Omental fat pad (tissue), 4 donors: ENCODE results near the gene BTBD16. TPM values are rescaled to one million over a fixed set of nuclear protein-coding genes. Genes with fewer than 3 reads are reported as not detected.

Experiments
- ATAC-seq: fragments of 150-250 bp; one replicate; pipeline ENCODE4 v1.9.1; 2016; ENCODE audit warnings: mild to moderate bottlenecking, moderate library complexity; ENCODE audit not compliant: low FRiP score
- DNase-seq: peaks from one replicate; pipeline ENCODE4 v3.0.0-alpha.2; 2019; ENCODE audit warnings: low spot score
- total RNA-seq, 4 donors: library from RNA; depleted of rRNA; stranded (reverse); fragments of >200 nt; gene quantifications; one replicate each; pipeline ENCODE4 v1.1.0, GENCODE V29; 2016
- TF ChIP-seq, protein P1 (sequence below), 3 donors: fragments of 450-650 bp; IDR thresholded peaks; one replicate each; pipeline ENCODE4 v1.5.1; 2016 to 2017; ENCODE audit warnings: antibody characterized with exemption in 3 of 3, mild to moderate bottlenecking in 3 of 3, moderate library complexity in 2 of 3

BTBD16 gene
- total RNA-seq, 4 donors from 2014 or later = 0.37 TPM; not detected in 3

DNA sequence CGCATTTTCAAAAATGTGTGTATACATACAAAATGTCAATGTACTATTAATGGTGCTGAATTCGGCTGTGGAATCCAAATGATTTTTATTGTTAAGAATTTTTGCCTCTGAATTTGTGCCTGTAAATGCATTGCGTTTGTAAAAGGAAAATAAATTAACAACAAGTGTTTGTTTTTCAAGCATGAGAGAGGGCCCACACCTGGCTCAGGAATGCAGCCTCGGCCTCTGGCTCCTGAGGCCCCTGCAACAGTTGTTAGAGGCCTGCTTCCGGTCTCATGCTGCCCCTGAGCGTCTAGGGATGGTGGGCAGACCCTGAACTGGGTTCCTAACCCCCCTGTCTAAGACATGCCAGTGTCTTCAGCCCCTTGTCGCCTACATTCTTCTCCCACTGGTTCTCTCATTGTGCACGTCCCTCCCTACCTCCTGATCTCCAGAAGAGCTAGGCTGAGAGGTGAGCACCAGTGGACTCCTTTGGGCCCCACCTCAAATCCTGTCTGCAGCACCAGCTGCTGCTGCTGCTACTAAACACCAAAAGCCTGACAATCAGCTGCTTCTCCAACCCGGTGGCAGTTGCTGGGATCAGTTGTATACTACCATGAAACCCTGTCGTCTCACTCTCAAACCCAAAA is 1.9 kb upstream of the BTBD16 start:
- TF ChIP-seq, protein P1, sequence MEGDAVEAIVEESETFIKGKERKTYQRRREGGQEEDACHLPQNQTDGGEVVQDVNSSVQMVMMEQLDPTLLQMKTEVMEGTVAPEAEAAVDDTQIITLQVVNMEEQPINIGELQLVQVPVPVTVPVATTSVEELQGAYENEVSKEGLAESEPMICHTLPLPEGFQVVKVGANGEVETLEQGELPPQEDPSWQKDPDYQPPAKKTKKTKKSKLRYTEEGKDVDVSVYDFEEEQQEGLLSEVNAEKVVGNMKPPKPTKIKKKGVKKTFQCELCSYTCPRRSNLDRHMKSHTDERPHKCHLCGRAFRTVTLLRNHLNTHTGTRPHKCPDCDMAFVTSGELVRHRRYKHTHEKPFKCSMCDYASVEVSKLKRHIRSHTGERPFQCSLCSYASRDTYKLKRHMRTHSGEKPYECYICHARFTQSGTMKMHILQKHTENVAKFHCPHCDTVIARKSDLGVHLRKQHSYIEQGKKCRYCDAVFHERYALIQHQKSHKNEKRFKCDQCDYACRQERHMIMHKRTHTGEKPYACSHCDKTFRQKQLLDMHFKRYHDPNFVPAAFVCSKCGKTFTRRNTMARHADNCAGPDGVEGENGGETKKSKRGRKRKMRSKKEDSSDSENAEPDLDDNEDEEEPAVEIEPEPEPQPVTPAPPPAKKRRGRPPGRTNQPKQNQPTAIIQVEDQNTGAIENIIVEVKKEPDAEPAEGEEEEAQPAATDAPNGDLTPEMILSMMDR (IDR thresholded peaks at IDR 0.05) = no peak
- DNase-seq = no peak
- ATAC-seq = no peak

DNA sequence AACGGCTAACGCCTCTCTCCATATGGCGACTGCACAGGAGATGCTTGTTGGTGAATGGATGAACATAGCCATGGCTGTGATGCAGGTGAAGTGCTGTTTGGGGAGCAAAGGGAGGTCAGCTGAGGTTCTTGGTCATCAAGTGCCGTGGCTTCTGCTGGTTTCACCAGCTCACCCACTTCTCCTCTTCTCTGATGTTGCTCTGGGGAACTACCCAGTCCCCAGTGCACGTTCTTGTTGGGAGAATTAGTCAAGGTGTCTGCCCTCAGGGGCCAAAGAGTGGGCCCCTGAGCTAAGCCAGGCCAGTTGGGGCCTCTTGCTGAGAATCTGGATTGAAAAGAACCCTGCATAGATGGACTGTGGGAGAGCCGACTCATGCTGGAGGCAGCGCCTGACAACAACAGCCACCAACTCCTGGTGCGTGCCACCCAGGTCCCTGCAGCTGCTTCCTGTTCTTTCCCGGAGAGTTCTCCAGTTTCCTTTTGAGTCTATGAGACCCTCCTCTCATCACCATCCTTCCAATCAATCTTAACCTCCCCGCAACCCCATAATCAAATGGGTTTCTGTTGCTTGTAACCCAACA is 3.0 kb downstream of the BTBD16 start:
- TF ChIP-seq, protein P1 (IDR thresholded peaks at IDR 0.05) = no peak
- no peak for ATAC-seq
- no peak for DNase-seq

DNA sequence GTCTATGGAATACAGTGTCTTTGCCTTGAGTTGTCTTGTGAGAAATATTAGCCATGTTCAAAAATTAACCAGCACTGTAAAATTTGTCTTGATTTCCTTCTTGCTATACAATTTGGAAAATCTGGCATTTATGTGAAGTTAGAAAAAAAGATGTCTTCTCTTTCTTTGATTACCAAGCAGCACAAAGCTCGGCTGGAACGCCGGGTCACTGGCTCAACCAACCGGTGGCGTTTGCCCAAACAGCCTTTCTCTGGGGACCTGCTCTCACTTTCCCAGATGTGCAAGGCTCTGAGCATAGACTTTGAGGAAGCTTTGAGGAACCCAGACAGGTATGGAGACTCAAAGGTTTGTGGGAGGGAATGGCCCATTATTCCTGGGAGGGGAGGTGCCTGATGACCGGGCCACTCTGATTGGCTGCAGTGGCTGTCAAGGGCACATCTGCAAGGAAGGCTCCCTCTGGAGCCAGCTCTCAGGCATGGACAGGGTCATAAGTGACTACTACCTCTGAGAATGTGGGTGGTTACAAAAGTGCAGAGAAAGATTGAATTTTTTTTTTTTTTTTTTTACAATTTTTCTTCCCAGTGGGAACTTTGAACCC is 5.6 kb downstream of the BTBD16 start:
- DNase-seq (no peak), ATAC-seq (no peak)
- TF ChIP-seq, protein P1 (IDR thresholded peaks at IDR 0.05) = no peak

DNA sequence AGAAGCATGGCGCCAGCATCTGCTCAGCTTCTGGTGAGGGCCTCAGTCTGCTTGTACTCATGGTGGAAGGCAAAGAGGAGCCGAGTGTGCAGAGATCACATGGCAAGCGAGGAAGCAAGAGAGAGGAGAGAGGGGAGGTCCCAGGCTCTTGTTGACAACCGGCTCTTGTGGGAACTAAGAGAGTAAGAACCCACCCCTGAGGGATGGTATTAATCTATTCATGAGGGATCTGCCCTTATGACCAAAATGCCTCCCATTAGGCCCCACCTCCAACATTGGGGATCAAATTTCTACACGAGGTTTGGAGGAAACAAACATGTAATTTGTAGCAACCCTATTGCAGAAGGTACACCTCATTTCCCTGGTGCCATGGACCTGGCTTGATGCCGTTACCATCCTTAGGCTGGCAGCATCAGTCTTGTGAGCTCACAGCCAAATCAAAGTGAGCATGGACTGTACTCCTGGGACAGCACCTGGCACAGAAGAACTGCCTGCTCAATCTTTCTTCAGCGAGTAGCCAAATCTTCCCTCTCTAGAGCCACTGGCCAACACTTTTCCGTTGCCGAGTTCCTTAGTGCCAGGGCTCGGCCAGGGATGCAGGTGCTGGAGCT is 6.5 kb downstream of the BTBD16 start:
- DNase-seq (no peak), ATAC-seq (no peak)
- TF ChIP-seq, protein P1 (IDR thresholded peaks at IDR 0.05) = no peak

DNA sequence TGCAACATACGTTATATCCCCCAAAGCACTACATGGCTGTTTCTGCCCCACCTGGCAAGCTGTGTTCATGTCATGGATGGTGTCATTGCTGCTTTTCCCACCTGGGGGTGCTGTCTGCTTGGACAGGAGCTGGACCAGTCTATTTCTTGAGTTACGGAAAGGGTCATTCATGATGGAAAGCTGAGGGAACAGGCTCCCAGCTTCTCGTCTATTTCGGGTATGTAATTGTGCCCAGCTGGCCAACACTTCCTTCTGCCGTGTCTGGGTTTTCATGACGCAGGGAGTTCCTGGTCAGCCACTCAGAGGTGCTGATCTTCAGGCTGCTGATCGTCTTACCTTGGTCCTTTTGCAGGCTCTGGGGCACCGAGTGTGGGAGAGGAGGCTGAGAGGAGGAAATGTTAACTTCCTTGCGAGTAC is 8.6 kb downstream of the BTBD16 start:
- ATAC-seq (no peak), DNase-seq (no peak)

DNA sequence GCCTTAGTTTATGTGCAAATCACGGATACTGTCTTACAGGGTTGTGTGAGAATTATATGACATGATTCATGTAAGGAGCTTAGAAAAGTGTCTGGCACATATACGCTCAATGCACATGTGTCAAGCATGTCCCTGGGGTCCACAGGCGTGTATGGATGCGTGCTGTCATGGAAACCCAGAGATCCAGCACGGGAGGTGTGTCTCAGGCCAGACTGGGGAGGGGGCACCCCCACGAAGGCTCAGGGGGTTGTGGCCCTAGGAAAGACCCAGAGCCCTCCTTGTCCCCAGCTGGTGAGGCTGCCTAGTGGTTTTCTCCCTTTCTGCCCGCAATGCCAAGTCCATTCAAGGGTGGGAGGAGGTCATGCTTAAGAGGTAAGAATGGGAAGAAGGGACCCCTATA is 9.1 kb downstream of the BTBD16 start:
- TF ChIP-seq, protein P1 (IDR thresholded peaks at IDR 0.05) = no peak
- ATAC-seq = no peak
- DNase-seq = no peak

More for the DNA sequence above, 8.6 kb downstream of the BTBD16 start:
- TF ChIP-seq, protein P1 (IDR thresholded peaks at IDR 0.05) = no peak
